Right cardiac atrium (tissue), 5 donors: Measurements from ENCODE around the gene UVRAG. TPM values are rescaled to one million over a fixed set of nuclear protein-coding genes. Genes with fewer than 3 reads are reported as not detected.
"Not testable (repeated sequence)": the region's sequence is repeated elsewhere in the genome, so short reads cannot be mapped to it uniquely, and the experiment has no call there.

Experiments
- ATAC-seq, 2 donors: fragments of 200-7000 bp; cut with Tn5 transposase; one replicate each; pipeline versions ENCODE4 v1.8.0 to v1.9.1; 2020; ENCODE audit warnings: moderate library complexity in 2 of 2, mild to moderate bottlenecking in 1 of 2
- DNase-seq, 3 donors: peaks; one replicate each; pipeline ENCODE4 v3.0.0-alpha.2; 2020
- H3K27ac ChIP-seq: one replicate; pipeline ENCODE4 v1.5.1; 2013; ENCODE audit warnings: mild to moderate bottlenecking, low read length, control low read depth, moderate library complexity
- H3K27me3 ChIP-seq: one replicate; pipeline ENCODE4 v1.6.1; 2013; ENCODE audit not compliant: control insufficient read depth, insufficient read depth
- H3K4me1 ChIP-seq: one replicate; pipeline ENCODE4 v1.6.1; 2013; ENCODE audit warnings: low read length; ENCODE audit not compliant: control insufficient read depth, insufficient read depth
- H3K4me3 ChIP-seq: one replicate; pipeline ENCODE4 v1.5.1; 2013; ENCODE audit warnings: low read length, control low read depth
- H3K9me3 ChIP-seq: one replicate; pipeline ENCODE4 v1.6.1; 2013; ENCODE audit warnings: low read length; ENCODE audit not compliant: control insufficient read depth
- WGBS: extraction: QIAGEN DNeasy Blood & Tissue Kit; methylation state at CpG from one replicate; pipeline ENCODE4 v1.1.7; 2013; 5-methylcytosine and 5-hydroxymethylcytosine counted together
- intact Hi-C, 4 donors: fragments of 100-400 bp; cut with DNase I; formaldehyde crosslinking; loops; one replicate each; pipeline versions ENCODE4 v1.11.0 to v1.14.0; 2022 to 2023
- polyA plus RNA-seq: library from polyadenylated mRNA; stranded (reverse); fragments of 200-250 nt; gene quantifications from one replicate; pipeline ENCODE4 v1.2.3, GENCODE V29; 2013
- total RNA-seq, 4 donors: library from RNA; stranded (reverse); fragmentation: NEBNext Ultra II Directional; extraction: Animal tissue kit (Norgen Biotek cat#: 25700); gene quantifications; one replicate each; pipeline ENCODE4 v1.2.1, GENCODE V29; 2021
- donor health status: healthy with polysubstance abuse.
- donor health status: DM: no; HTN: yes; CAD: no.
- donor health status: DM: no; HTN: no; CAD: no.
- donor health status: DM: no; HTN: yes; CAD: no; lungs with severe emphysema.
- donor health status: DM: yes; HTN: yes; CAD: no.

Gene UVRAG
- total and polyA plus RNA-seq, 5 donors: 5.5 to 18.5 (median 13.9) TPM

DNA sequence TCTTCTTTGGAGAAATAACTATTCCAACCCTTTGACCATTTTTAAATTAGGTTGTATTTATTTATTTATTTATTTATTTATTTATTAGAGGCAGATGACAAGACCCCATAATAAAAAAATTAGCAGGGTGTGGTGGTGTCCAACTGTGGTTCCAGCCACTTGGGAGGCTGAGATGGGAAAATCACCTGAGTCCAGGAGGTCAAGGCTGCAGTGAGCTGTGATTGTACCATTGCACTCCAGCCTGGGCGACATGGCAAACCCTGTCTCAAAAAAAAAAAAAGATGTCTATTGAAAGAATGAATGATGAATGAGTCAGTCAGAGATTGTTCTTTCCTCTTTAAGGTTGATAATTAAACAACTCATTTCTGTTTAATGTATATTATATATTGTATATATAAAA, 261.7 kb downstream of the UVRAG start:
- Histone ChIP-seq H3K27me3 (no peaks in the 10 kb centered on the region), H3K4me1 (peaks cover 3% of the 10 kb centered on the region), H3K4me3 (no peak overlapping the region), H3K27ac (no peak overlapping the region), H3K9me3 (no peaks in the 10 kb centered on the region)
- DNase-seq: no peak
- 100% methylated on average over 1 of the region's 1 CpG for WGBS
- no peak for ATAC-seq
- intact Hi-C loops: no loop called here

- peaks cover 3% of the 10 kb centered on the region for H3K4me1 ChIP-seq
Observed at GRCh38 chr11:76077575-76078150, 262.7 kb downstream of the UVRAG start.

DNA sequence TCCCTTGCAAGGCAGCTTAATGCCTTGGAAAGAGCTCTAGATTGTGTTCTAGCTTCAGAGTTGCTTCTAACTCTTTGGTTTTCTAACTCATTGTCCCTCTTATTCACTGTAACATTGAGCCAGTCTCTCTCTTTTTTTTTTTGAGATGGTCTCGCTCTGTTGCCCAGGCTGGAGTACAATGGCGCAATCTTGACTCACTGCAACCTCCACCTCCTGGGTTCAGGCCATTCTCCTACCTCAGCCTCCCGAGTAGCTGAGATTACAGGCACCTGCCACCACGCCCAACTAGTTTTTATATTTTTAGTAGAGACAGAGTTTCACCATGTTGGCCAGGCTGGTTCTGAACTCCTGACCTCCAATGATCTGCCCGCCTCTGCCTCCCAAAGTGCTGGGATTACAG, 266.1 kb downstream of the UVRAG start:
- H3K9me3 ChIP-seq, H3K27ac ChIP-seq, ATAC-seq, intact Hi-C loops, DNase-seq, H3K27me3 ChIP-seq, H3K4me3 ChIP-seq, H3K4me1 ChIP-seq: not testable (repeated sequence)
- 93% methylated on average over 5 of the region's 5 CpGs for WGBS

More at GRCh38 chr11:76077575-76078150, 262.7 kb downstream of the UVRAG start:
- WGBS: 30% methylated on average over 1 of the region's 1 CpG
- Histone ChIP-seq H3K27me3 (no peaks in the 10 kb centered on the region), H3K27ac (no peak overlapping the region), H3K4me3 (no peak overlapping the region), H3K9me3 (no peaks in the 10 kb centered on the region)
- no peak for ATAC-seq
- intact Hi-C loops: no loop called here
- no peak for DNase-seq

GRCh38 chr11:76083563-76084451, 268.8 kb downstream of the UVRAG start:
- WGBS: 75% methylated on average over 7 of the region's 7 CpGs

GRCh38 chr11:76085270-76085669, 270.3 kb downstream of the UVRAG start:
- no peak for DNase-seq
- WGBS: 59% methylated on average over 1 of the region's 1 CpG
- no peak for ATAC-seq
- Histone ChIP-seq H3K27ac (no peak overlapping the region), H3K4me1 (peaks cover 2% of the 10 kb centered on the region), H3K4me3 (no peak overlapping the region), H3K9me3 (no peaks in the 10 kb centered on the region), H3K27me3 (no peaks in the 10 kb centered on the region)
- intact Hi-C loops: no loop called here

More at GRCh38 chr11:76083563-76084451, 268.8 kb downstream of the UVRAG start:
- H3K4me1 ChIP-seq: peaks cover 3% of the 10 kb centered on the region
- H3K4me3 ChIP-seq: no peak overlapping the region
- no peaks in the 10 kb centered on the region for H3K9me3 ChIP-seq
- ATAC-seq: no peak
- intact Hi-C loops: no loop called here
- no peak for DNase-seq
- H3K27me3 ChIP-seq: no peaks in the 10 kb centered on the region
- H3K27ac ChIP-seq: peak overlapping the region; percentile 70

DNA sequence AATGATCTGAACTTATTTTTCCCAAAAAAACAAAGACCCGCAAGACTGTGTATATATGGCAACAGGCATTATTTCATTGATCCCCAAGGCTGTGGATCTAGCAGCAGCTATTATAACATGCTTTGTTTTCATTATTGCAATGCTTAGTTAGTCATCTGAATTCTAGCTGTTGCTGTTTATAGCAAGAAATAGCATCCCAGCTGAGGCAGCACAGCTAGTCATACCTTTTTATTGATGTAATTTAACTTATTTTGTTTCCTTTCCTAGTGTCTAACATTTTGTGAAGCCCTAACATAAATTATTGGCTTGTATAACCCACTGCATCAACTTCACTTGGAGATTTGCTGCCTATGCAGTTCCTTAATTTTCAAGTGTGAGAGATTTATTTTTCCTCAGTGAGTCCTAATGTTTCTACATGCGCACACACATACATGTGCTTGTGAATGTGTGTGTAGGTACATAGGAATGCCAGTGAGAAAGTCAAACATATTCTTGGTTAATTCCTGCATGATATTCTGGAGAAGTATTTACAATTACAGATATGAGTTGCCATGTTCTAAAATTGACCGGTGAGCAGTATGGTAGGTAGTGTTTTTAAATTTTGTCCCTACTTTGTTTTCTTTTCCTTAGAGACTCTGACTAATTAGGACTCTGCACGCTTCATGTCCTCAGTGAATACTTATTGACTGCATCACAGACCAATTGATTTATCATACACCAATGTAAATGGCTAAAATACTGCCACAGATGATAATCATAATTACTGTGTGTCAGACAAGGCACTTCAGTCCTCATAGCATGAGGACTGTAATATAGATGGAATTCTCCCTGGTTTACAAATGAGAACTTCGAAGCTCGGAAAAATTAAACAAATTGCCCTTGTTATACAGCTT, 272.0 kb downstream of the UVRAG start:
- 97% methylated on average over 6 of the region's 6 CpGs for WGBS
- Histone ChIP-seq H3K4me1 (peaks cover 2% of the 10 kb centered on the region), H3K27ac (no peak overlapping the region), H3K4me3 (no peak overlapping the region), H3K27me3 (no peaks in the 10 kb centered on the region), H3K9me3 (no peaks in the 10 kb centered on the region)
- ATAC-seq (no peak), DNase-seq (no peak)
- intact Hi-C loops: no loop called here

DNA sequence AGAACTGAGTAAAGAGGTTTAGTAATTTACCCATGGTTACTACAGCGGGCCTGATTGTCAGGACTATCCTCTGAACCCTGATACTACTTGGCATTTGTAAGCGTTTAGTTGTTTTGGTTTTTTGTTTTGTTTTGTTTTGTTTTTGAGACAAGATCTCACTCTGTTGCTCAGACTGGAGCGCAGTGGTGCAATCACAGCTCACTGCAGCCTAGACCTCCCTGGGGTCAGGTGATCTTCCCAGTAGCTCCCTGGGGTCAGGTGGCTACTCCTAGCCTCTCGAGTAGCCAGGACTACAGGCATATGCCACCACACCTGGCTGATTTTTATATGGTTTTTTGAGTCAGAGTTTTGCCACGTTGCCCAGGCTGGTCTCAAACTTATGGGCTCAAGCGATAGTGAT, 272.7 kb downstream of the UVRAG start:
- WGBS: 93% methylated on average over 6 of the region's 6 CpGs
- intact Hi-C loops: no loop called here

GRCh38 chr11:76088511-76088910, 273.5 kb downstream of the UVRAG start:
- ATAC-seq: no peak

More for the DNA sequence above, 272.7 kb downstream of the UVRAG start:
- Histone ChIP-seq H3K4me3 (no peak overlapping the region), H3K9me3 (no peaks in the 10 kb centered on the region), H3K4me1 (peaks cover 2% of the 10 kb centered on the region), H3K27ac (no peak overlapping the region), H3K27me3 (no peaks in the 10 kb centered on the region)
- ATAC-seq (no peak), DNase-seq (no peak)

GRCh38 chr11:76090174-76090573, 275.2 kb downstream of the UVRAG start:
- 100% methylated on average over 2 of the region's 2 CpGs for WGBS

More at GRCh38 chr11:76088511-76088910, 273.5 kb downstream of the UVRAG start:
- DNase-seq: no peak
- intact Hi-C loops: no loop called here
- Histone ChIP-seq H3K27me3 (no peaks in the 10 kb centered on the region), H3K4me1 (peaks cover 2% of the 10 kb centered on the region), H3K27ac (no peak overlapping the region), H3K4me3 (no peak overlapping the region), H3K9me3 (no peaks in the 10 kb centered on the region)
- WGBS: 83% methylated on average over 3 of the region's 3 CpGs

GRCh38 chr11:76090821-76091220, 275.8 kb downstream of the UVRAG start:
- no peak for DNase-seq
- intact Hi-C loops: no loop called here
- H3K4me3 ChIP-seq: no peak overlapping the region
- H3K27ac ChIP-seq: no peak overlapping the region
- 98% methylated on average over 1 of the region's 1 CpG for WGBS
- no peak for ATAC-seq
- H3K27me3 ChIP-seq: no peaks in the 10 kb centered on the region
- H3K9me3 ChIP-seq: no peaks in the 10 kb centered on the region
- H3K4me1 ChIP-seq: no peaks in the 10 kb centered on the region

More at GRCh38 chr11:76090174-76090573, 275.2 kb downstream of the UVRAG start:
- Histone ChIP-seq H3K9me3 (no peaks in the 10 kb centered on the region), H3K4me1 (peaks cover 2% of the 10 kb centered on the region), H3K27me3 (no peaks in the 10 kb centered on the region), H3K4me3 (no peak overlapping the region), H3K27ac (no peak overlapping the region)
- intact Hi-C loops: no loop called here
- DNase-seq (no peak), ATAC-seq (no peak)
